HEK293 (cell line): Measurements from ENCODE around the gene RBM20.
A peak's percentile ranks its signal among the peaks of the same experiment; 100 is the strongest.

Source experiments
- BCL11B ChIP-seq: fragments of 450-650 bp; formaldehyde crosslinking; IDR thresholded peaks from 2 replicates; pipeline ENCODE4 v1.5.1; 2016; ENCODE audit warnings: low read depth, missing biosample characterization, missing genetic modification characterization
- FEZF1 ChIP-seq: fragments of 450-650 bp; formaldehyde crosslinking; IDR thresholded peaks from 2 replicates; pipeline ENCODE4 v1.5.1; 2016; ENCODE audit warnings: missing biosample characterization, missing genetic modification characterization
- PRDM1 ChIP-seq: fragments of 450-650 bp; formaldehyde crosslinking; IDR thresholded peaks from 2 replicates; pipeline ENCODE4; 2016; ENCODE audit warnings: missing biosample characterization, missing genetic modification characterization
- SP3 ChIP-seq: fragments of 450-650 bp; formaldehyde crosslinking; IDR thresholded peaks from 2 replicates; pipeline ENCODE4 v1.5.1; 2016; ENCODE audit warnings: missing biosample characterization, missing genetic modification characterization
- SP7 ChIP-seq: fragments of 450-650 bp; formaldehyde crosslinking; IDR thresholded peaks from 2 replicates; pipeline ENCODE4 v1.5.1; 2016; ENCODE audit warnings: missing biosample characterization, missing genetic modification characterization
- YY1 ChIP-seq: fragments of 450-650 bp; formaldehyde crosslinking; IDR thresholded peaks from 2 replicates; pipeline ENCODE4 v1.5.1; 2018; ENCODE audit warnings: missing biosample characterization, missing genetic modification characterization
- ZBTB48 ChIP-seq: fragments of 450-650 bp; formaldehyde crosslinking; IDR thresholded peaks from 2 replicates; pipeline ENCODE4 v1.5.1; 2016; ENCODE audit warnings: missing biosample characterization, missing genetic modification characterization
- ZFP37 ChIP-seq: fragments of 450-650 bp; formaldehyde crosslinking; IDR thresholded peaks from 2 replicates; pipeline ENCODE4 v1.5.1; 2016; ENCODE audit warnings: missing biosample characterization, missing genetic modification characterization
- ZNF114 ChIP-seq: fragments of 450-650 bp; formaldehyde crosslinking; IDR thresholded peaks from 2 replicates; pipeline ENCODE4 v1.5.0; 2017; ENCODE audit warnings: missing biosample characterization, missing genetic modification characterization
- ZNF146 ChIP-seq: fragments of 450-650 bp; formaldehyde crosslinking; IDR thresholded peaks from 2 replicates; pipeline ENCODE4 v1.5.1; 2016; ENCODE audit warnings: missing biosample characterization, missing genetic modification characterization
- ZNF214 ChIP-seq: fragments of 450-650 bp; formaldehyde crosslinking; IDR thresholded peaks from 2 replicates; pipeline ENCODE4 v1.5.1; 2017; ENCODE audit warnings: missing biosample characterization, mild to moderate bottlenecking, missing genetic modification characterization, borderline replicate concordance
- ZNF311 ChIP-seq: fragments of 450-650 bp; formaldehyde crosslinking; IDR thresholded peaks from 2 replicates; pipeline ENCODE4 v1.5.1; 2017; ENCODE audit warnings: missing biosample characterization, missing genetic modification characterization, borderline replicate concordance
- ZNF341 ChIP-seq: fragments of 450-650 bp; formaldehyde crosslinking; IDR thresholded peaks from 2 replicates; pipeline ENCODE4; 2016; ENCODE audit warnings: low read depth, missing biosample characterization, missing genetic modification characterization
- ZNF366 ChIP-seq: fragments of 450-650 bp; formaldehyde crosslinking; conservative IDR thresholded peaks from 2 replicates; pipeline ENCODE4 v1.5.1; 2016; ENCODE audit warnings: missing biosample characterization, missing genetic modification characterization
- ZNF37A ChIP-seq: fragments of 450-650 bp; IDR thresholded peaks from 2 replicates; pipeline ENCODE4 v1.5.1; 2018; ENCODE audit warnings: missing biosample characterization, missing genetic modification characterization
- ZNF518A ChIP-seq: fragments of 450-650 bp; formaldehyde crosslinking; conservative IDR thresholded peaks from 2 replicates; pipeline ENCODE4 v1.5.1; 2016; ENCODE audit warnings: low read depth, missing biosample characterization, missing genetic modification characterization
- ZNF580 ChIP-seq: fragments of 450-650 bp; formaldehyde crosslinking; IDR thresholded peaks from 2 replicates; pipeline ENCODE4 v1.5.1; 2016; ENCODE audit warnings: missing biosample characterization, missing genetic modification characterization
- ZNF610 ChIP-seq: fragments of 450-650 bp; formaldehyde crosslinking; IDR thresholded peaks from 2 replicates; pipeline ENCODE4 v1.5.1; 2016; ENCODE audit warnings: missing biosample characterization, missing genetic modification characterization, borderline replicate concordance
- ZNF664 ChIP-seq: fragments of 450-650 bp; formaldehyde crosslinking; IDR thresholded peaks from 2 replicates; pipeline ENCODE4 v1.5.1; 2016; ENCODE audit warnings: missing biosample characterization, missing genetic modification characterization
- ZNF692 ChIP-seq: fragments of 450-650 bp; formaldehyde crosslinking; IDR thresholded peaks from 2 replicates; pipeline ENCODE4 v1.5.1; 2016; ENCODE audit warnings: missing biosample characterization, missing genetic modification characterization
- TF ChIP-seq, protein P1 (sequence below): fragments of 450-650 bp; formaldehyde crosslinking; IDR thresholded peaks from 2 replicates; pipeline ENCODE4 v1.5.1; 2016; ENCODE audit warnings: missing biosample characterization, missing genetic modification characterization
- TF ChIP-seq, protein P2 (sequence below): fragments of 450-650 bp; formaldehyde crosslinking; IDR thresholded peaks from 2 replicates; pipeline ENCODE4 v1.5.1; 2017; ENCODE audit warnings: missing biosample characterization, missing genetic modification characterization
- TF ChIP-seq, protein P3 (sequence below): fragments of 450-650 bp; formaldehyde crosslinking; IDR thresholded peaks from 2 replicates; pipeline ENCODE4 v1.5.1; 2016; ENCODE audit warnings: missing biosample characterization, missing genetic modification characterization
- TF ChIP-seq, protein P4 (sequence below): fragments of 450-650 bp; formaldehyde crosslinking; IDR thresholded peaks from 2 replicates; pipeline ENCODE4 v1.5.1; 2016; ENCODE audit warnings: missing biosample characterization, missing genetic modification characterization
- TF ChIP-seq, protein P5 (sequence below): fragments of 450-650 bp; formaldehyde crosslinking; IDR thresholded peaks from 2 replicates; pipeline ENCODE4 v1.5.1; 2016; ENCODE audit warnings: missing biosample characterization, missing genetic modification characterization

Gene RBM20

GRCh38 chr10:110647136-110647430 is 2.9 kb downstream of the RBM20 start (continued):
- no peak for TF ChIP-seq ZNF341 (tag by site-specific recombination)
- TF ChIP-seq PRDM1 = 0 out of 2 replicates have a peak, but pooled peaks have one; percentile 22
- no peak for TF ChIP-seq ZNF146 (tag by site-specific recombination)
- TF ChIP-seq FEZF1 = peak; percentile 32; the same call in 1 of the 2 replicates
- TF ChIP-seq ZNF366 (tag by site-specific recombination) = peak; percentile 88
- TF ChIP-seq ZFP37 = no peak
- no peak for TF ChIP-seq YY1 (tag by site-specific recombination)
- no peak for TF ChIP-seq ZNF37A (tag by site-specific recombination)
- TF ChIP-seq, protein P1, sequence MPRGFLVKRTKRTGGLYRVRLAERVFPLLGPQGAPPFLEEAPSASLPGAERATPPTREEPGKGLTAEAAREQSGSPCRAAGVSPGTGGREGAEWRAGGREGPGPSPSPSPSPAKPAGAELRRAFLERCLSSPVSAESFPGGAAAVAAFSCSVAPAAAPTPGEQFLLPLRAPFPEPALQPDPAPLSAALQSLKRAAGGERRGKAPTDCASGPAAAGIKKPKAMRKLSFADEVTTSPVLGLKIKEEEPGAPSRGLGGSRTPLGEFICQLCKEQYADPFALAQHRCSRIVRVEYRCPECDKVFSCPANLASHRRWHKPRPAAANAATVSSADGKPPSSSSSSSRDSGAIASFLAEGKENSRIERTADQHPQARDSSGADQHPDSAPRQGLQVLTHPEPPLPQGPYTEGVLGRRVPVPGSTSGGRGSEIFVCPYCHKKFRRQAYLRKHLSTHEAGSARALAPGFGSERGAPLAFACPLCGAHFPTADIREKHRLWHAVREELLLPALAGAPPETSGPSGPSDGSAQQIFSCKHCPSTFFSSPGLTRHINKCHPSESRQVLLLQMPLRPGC = peak; percentile 67
- TF ChIP-seq BCL11B (tag by site-specific recombination) = no peak
- TF ChIP-seq, protein P2, sequence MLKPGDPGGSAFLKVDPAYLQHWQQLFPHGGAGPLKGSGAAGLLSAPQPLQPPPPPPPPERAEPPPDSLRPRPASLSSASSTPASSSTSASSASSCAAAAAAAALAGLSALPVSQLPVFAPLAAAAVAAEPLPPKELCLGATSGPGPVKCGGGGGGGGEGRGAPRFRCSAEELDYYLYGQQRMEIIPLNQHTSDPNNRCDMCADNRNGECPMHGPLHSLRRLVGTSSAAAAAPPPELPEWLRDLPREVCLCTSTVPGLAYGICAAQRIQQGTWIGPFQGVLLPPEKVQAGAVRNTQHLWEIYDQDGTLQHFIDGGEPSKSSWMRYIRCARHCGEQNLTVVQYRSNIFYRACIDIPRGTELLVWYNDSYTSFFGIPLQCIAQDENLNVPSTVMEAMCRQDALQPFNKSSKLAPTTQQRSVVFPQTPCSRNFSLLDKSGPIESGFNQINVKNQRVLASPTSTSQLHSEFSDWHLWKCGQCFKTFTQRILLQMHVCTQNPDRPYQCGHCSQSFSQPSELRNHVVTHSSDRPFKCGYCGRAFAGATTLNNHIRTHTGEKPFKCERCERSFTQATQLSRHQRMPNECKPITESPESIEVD (tag by site-specific recombination) = peak; percentile 90
- no peak for TF ChIP-seq ZNF518A (tag by site-specific recombination)
- TF ChIP-seq, protein P3, sequence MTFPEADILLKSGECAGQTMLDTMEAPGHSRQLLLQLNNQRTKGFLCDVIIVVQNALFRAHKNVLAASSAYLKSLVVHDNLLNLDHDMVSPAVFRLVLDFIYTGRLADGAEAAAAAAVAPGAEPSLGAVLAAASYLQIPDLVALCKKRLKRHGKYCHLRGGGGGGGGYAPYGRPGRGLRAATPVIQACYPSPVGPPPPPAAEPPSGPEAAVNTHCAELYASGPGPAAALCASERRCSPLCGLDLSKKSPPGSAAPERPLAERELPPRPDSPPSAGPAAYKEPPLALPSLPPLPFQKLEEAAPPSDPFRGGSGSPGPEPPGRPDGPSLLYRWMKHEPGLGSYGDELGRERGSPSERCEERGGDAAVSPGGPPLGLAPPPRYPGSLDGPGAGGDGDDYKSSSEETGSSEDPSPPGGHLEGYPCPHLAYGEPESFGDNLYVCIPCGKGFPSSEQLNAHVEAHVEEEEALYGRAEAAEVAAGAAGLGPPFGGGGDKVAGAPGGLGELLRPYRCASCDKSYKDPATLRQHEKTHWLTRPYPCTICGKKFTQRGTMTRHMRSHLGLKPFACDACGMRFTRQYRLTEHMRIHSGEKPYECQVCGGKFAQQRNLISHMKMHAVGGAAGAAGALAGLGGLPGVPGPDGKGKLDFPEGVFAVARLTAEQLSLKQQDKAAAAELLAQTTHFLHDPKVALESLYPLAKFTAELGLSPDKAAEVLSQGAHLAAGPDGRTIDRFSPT (tag by site-specific recombination) = peak; percentile 58; the same call in 1 of the 2 replicates
- TF ChIP-seq ZNF114 = no peak
- no peak for TF ChIP-seq ZNF610
- peak; percentile 17; the same call in 1 of the 2 replicates for TF ChIP-seq SP3 (tag by site-specific recombination)
- no peak for TF ChIP-seq ZNF311 (tag by site-specific recombination)
- no peak for TF ChIP-seq ZBTB48 (tag by site-specific recombination)
- TF ChIP-seq ZNF692 (tag by site-specific recombination) = peak; percentile 24
- no peak for TF ChIP-seq ZNF214
- TF ChIP-seq, protein P4, sequence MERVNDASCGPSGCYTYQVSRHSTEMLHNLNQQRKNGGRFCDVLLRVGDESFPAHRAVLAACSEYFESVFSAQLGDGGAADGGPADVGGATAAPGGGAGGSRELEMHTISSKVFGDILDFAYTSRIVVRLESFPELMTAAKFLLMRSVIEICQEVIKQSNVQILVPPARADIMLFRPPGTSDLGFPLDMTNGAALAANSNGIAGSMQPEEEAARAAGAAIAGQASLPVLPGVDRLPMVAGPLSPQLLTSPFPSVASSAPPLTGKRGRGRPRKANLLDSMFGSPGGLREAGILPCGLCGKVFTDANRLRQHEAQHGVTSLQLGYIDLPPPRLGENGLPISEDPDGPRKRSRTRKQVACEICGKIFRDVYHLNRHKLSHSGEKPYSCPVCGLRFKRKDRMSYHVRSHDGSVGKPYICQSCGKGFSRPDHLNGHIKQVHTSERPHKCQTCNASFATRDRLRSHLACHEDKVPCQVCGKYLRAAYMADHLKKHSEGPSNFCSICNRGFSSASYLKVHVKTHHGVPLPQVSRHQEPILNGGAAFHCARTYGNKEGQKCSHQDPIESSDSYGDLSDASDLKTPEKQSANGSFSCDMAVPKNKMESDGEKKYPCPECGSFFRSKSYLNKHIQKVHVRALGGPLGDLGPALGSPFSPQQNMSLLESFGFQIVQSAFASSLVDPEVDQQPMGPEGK (tag by site-specific recombination) = no peak
- no peak for TF ChIP-seq ZNF580 (tag by site-specific recombination)
- no peak for TF ChIP-seq ZNF664
- TF ChIP-seq, protein P5, sequence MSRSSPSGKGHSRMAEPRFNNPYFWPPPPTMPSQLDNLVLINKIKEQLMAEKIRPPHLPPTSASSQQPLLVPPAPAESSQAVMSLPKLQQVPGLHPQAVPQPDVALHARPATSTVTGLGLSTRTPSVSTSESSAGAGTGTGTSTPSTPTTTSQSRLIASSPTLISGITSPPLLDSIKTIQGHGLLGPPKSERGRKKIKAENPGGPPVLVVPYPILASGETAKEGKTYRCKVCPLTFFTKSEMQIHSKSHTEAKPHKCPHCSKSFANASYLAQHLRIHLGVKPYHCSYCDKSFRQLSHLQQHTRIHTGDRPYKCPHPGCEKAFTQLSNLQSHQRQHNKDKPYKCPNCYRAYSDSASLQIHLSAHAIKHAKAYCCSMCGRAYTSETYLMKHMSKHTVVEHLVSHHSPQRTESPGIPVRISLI (tag by site-specific recombination) = peak; percentile 6; the same call in 1 of the 2 replicates
- peak; percentile 71; the same call in 1 of the 2 replicates for TF ChIP-seq SP7 (tag by site-specific recombination)
